B cell (primary cell): ENCODE results near the gene TIGD6. TPM values are rescaled to one million over a fixed set of nuclear protein-coding genes. Genes with fewer than 3 reads are reported as not detected.

Experiments
- ATAC-seq: fragments of 200-7000 bp; cut with Tn5 transposase; one replicate; pipeline ENCODE4 v1.10.0; 2021; ENCODE audit warnings: low read depth, mild to moderate bottlenecking, moderate number of reproducible peaks, moderate library complexity
- CTCF ChIA-PET: fragments of 350-600 bp; sonication (Branson Sonifier 250); formaldehyde crosslinking; loops from one replicate; lab custom pipeline; 2021; ENCODE audit warnings: antibody characterized with exemption, inconsistent platforms; lab: Charles Lee
- POLR2A ChIA-PET: fragments of 350-600 bp; sonication (Branson Sonifier 250); formaldehyde crosslinking; loops from one replicate; lab custom pipeline; 2021; ENCODE audit warnings: antibody characterized with exemption; lab: Charles Lee
- DNase-seq: peaks from one replicate; pipeline ENCODE4 v3.0.0; 2013
- H2AFZ ChIP-seq: 2 replicates; pipeline ENCODE4 v1.6.1; 2012; ENCODE audit warnings: mild to moderate bottlenecking, low read depth, low read length; ENCODE audit not compliant: insufficient read depth, poor library complexity, severe bottlenecking
- H3K27ac ChIP-seq, 2 donors: 1 replicate in 1 of 2; 2 replicates in 1 of 2; pipeline ENCODE4 v1.5.1; 2012 to 2013; ENCODE audit warnings: low read length in 2 of 2, mild to moderate bottlenecking in 2 of 2, moderate library complexity in 1 of 2
- H3K27me3 ChIP-seq, 4 experiments: fragments of 200-600 bp in 1 of 4; sonication (generic) in 1 of 4; replicated peaks in 1 of 4; 1 replicate in 2 of 4; 2 replicates in 2 of 4; pipeline versions ENCODE4 v1.6.1 to v1.7.0; 2013 to 2016; ENCODE audit warnings: low read length in 3 of 4, mild to moderate bottlenecking in 2 of 4, mixed read lengths in 1 of 4, moderate library complexity in 1 of 4; ENCODE audit not compliant: insufficient read depth in 4 of 4, control insufficient read depth in 3 of 4; ENCODE audit errors: control extremely low read depth in 1 of 4
- H3K36me3 ChIP-seq, 2 experiments: replicated peaks in 1 of 2; 1 replicate in 1 of 2; 2 replicates in 1 of 2; pipeline versions ENCODE4 v1.6.1 to v1.7.1; 2013; ENCODE audit warnings: low read length in 1 of 2; ENCODE audit not compliant: insufficient read depth in 2 of 2, control insufficient read depth in 1 of 2; ENCODE audit errors: control extremely low read depth in 1 of 2, extremely low read depth in 1 of 2
- H3K4me1 ChIP-seq, 2 donors: fragments of 200-600 bp in 1 of 2; sonication (generic) in 1 of 2; 1 replicate in 1 of 2; 2 replicates in 1 of 2; pipeline versions ENCODE4 v1.5.1 to v1.6.1; 2013 to 2017; ENCODE audit warnings: low read length in 2 of 2; ENCODE audit not compliant: control insufficient read depth in 2 of 2, insufficient read depth in 2 of 2
- H3K4me2 ChIP-seq: replicated peaks from 2 replicates; pipeline ENCODE3; 2012; ENCODE audit warnings: mild to moderate bottlenecking, low read depth, low read length; ENCODE audit not compliant: poor library complexity, severe bottlenecking
- H3K4me3 ChIP-seq, 5 experiments: fragments of 200-600 bp in 1 of 5; sonication (generic) in 1 of 5; 1 replicate in 3 of 5; 2 replicates in 2 of 5; pipeline versions ENCODE4 v1.5.1 to v1.7.0; 2011 to 2016; ENCODE audit warnings: low read length in 4 of 5, mild to moderate bottlenecking in 4 of 5, low read depth in 2 of 5, control low read depth in 1 of 5, moderate library complexity in 1 of 5; ENCODE audit not compliant: insufficient read depth in 1 of 5; ENCODE audit errors: control extremely low read depth in 1 of 5, extremely low read depth in 1 of 5
- H3K79me2 ChIP-seq: fragments of 200-600 bp; sonication (generic); one replicate; pipeline ENCODE4 v1.6.0; 2016; ENCODE audit warnings: low read length; ENCODE audit not compliant: control insufficient read depth, insufficient read depth
- H3K9ac ChIP-seq: fragments of 200-600 bp; sonication (generic); 2 replicates; pipeline ENCODE4 v1.6.1; 2017; ENCODE audit warnings: mild to moderate bottlenecking, low read length, moderate library complexity
- H3K9me3 ChIP-seq, 3 donors: one replicate each; pipeline versions ENCODE4 v1.6.1 to v1.7.1; 2013; ENCODE audit warnings: low read length in 2 of 3; ENCODE audit not compliant: control insufficient read depth in 2 of 3, insufficient read depth in 1 of 3; ENCODE audit errors: control extremely low read depth in 1 of 3
- H4K20me1 ChIP-seq: 2 replicates; pipeline ENCODE4 v1.6.0; 2012; ENCODE audit warnings: mild to moderate bottlenecking, low read length; ENCODE audit not compliant: insufficient read depth, control insufficient read depth, poor library complexity, severe bottlenecking
- H3K27ac Mint-ChIP-seq: one replicate; pipeline ENCODE4 v1.8.0; 2021; ENCODE audit warnings: mixed read lengths
- H3K27me3 Mint-ChIP-seq: one replicate; pipeline ENCODE4 v1.8.0; 2021; ENCODE audit warnings: mixed read lengths
- H3K4me1 Mint-ChIP-seq: one replicate; pipeline ENCODE4 v1.8.0; 2021; ENCODE audit warnings: mixed read lengths
- H3K4me3 Mint-ChIP-seq: one replicate; pipeline ENCODE4 v1.8.0; 2021; ENCODE audit warnings: mixed read lengths
- H3K9me3 Mint-ChIP-seq: one replicate; pipeline ENCODE4 v1.8.0; 2022; ENCODE audit warnings: mixed read lengths; ENCODE audit not compliant: insufficient read depth
- EZH2 ChIP-seq: IDR thresholded peaks from 2 replicates; pipeline ENCODE4 v1.6.1; 2012; ENCODE audit warnings: borderline replicate concordance, low read depth, mild to moderate bottlenecking, moderate library complexity, low read length; ENCODE audit not compliant: insufficient read depth, poor library complexity, severe bottlenecking
- WGBS: methylation state at CpG from one replicate; pipeline ENCODE4 v1.1.5; 2013; ENCODE audit warnings: missing lambda C conversion rate; ENCODE audit not compliant: insufficient coverage; 5-methylcytosine and 5-hydroxymethylcytosine counted together
- intact Hi-C: fragments of 100-400 bp; cut with micrococcal nuclease; formaldehyde crosslinking; loops from one replicate; pipeline ENCODE4 v1.10.0; 2022
- polyA plus RNA-seq: library from polyadenylated mRNA; depleted of rRNA; stranded (reverse); fragments of >200 nt; gene quantifications from 2 replicates; pipeline ENCODE4 v1.2.3, GENCODE V29; 2012
- total RNA-seq, 2 donors: library from RNA; stranded (reverse); fragments of 120-200 nt in 1 of 2; gene quantifications; 1 replicate in 1 of 2; 2 replicates in 1 of 2; pipeline versions ENCODE4 v1.2.3 to v1.2.4, GENCODE V29; 2013 to 2022
- TF ChIP-seq, protein P1 (sequence below): fragments of 200-600 bp; IDR thresholded peaks from one replicate; pipeline ENCODE4 v1.8.0; 2022; ENCODE audit warnings: antibody characterized with exemption, mild to moderate bottlenecking

TIGD6 gene
- total and polyA plus RNA-seq, 2 donors (not counting 1 experiment from before 2014, with no cell fraction given), result 2.1 to 5.4 TPM

DNA sequence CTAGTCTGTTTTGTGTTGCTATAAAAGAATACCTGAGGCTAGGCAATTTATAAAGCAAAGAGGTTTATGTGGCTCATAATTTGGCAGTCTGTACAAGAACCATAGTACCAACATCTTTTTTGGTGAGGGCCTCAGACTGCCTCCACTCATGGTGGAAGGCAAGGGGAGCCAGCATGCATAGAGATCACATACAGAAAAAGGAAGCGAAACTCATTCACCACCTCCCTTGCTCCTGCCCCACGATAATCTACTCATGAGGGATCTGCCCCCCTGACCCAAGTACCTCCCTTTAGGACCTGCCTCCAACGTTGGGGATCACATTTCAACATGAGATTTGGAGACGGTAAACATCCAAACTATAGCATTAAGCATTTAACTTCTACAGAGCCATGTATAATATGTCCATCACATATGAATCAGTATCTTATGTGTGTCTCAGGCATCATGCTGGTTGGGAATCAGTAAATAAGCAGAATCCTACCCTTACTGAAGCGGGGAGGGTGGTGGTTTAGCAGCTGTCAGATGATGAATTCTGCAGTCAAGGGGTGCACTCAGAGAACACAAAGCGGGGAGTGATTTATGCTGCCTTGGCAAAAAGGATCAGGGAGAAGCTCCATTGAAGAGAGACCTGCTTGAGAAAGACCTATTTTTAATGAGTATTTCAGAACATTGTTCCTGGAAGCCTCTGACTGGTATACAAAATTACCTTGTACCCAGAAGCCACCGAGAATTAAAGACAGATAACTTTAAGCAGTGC lies 34.9 kb upstream of the TIGD6 start:
- Histone ChIP-seq H3K36me3 (peaks cover 44 to 86% of the 10 kb centered on the region in 2 experiments), H3K4me1 (peaks cover 2 to 6% of the 10 kb centered on the region in 2 donors), H3K9me3 (no peaks in the 10 kb centered on the region), H3K9ac (no peak overlapping the region), H3K27me3 (no peaks in the 10 kb centered on the region), H3K4me2 (no peak overlapping the region), H3K79me2 (no peaks in the 10 kb centered on the region), H3K27ac (no peak overlapping the region), H2AFZ (no peak overlapping the region), H4K20me1 (no peaks in the 10 kb centered on the region), H3K4me3 (no peak overlapping the region)
- peaks cover 13% of the 10 kb centered on the region for H3K4me1 Mint-ChIP-seq
- no peak overlapping the region for H3K27ac Mint-ChIP-seq
- peak; percentile 45 for DNase-seq
- intact Hi-C loops, result loop anchor here (10.0 kb wide), 1 partner anchor 179 kb away; no protein-coding TSS in a partner anchor
- TF ChIP-seq, protein P1, sequence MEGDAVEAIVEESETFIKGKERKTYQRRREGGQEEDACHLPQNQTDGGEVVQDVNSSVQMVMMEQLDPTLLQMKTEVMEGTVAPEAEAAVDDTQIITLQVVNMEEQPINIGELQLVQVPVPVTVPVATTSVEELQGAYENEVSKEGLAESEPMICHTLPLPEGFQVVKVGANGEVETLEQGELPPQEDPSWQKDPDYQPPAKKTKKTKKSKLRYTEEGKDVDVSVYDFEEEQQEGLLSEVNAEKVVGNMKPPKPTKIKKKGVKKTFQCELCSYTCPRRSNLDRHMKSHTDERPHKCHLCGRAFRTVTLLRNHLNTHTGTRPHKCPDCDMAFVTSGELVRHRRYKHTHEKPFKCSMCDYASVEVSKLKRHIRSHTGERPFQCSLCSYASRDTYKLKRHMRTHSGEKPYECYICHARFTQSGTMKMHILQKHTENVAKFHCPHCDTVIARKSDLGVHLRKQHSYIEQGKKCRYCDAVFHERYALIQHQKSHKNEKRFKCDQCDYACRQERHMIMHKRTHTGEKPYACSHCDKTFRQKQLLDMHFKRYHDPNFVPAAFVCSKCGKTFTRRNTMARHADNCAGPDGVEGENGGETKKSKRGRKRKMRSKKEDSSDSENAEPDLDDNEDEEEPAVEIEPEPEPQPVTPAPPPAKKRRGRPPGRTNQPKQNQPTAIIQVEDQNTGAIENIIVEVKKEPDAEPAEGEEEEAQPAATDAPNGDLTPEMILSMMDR, result no peak
- no peak for TF ChIP-seq EZH2
- CTCF ChIA-PET, result interaction anchor here (1.3 kb wide), 1 partner anchor 10 kb away, joined by 4 read pairs; no protein-coding TSS in a partner anchor
- POLR2A ChIA-PET, result no interaction called here
- no peaks in the 10 kb centered on the region for H3K9me3 Mint-ChIP-seq
- no peak overlapping the region for H3K4me3 Mint-ChIP-seq
- WGBS, result 55% methylated on average over 5 of the region's 7 CpGs
- no peaks in the 10 kb centered on the region for H3K27me3 Mint-ChIP-seq
- peak; percentile 84 for ATAC-seq

GRCh38 chr5:150034662-150035061 lies 34.2 kb upstream of the TIGD6 start:
- Histone ChIP-seq H3K79me2 (no peaks in the 10 kb centered on the region), H3K4me3 (no peak overlapping the region), H2AFZ (no peak overlapping the region), H3K27ac (no peak overlapping the region), H3K9ac (no peak overlapping the region), H3K36me3 (peaks cover 40 to 88% of the 10 kb centered on the region in 2 experiments), H3K4me1 (peaks cover 2 to 6% of the 10 kb centered on the region in 2 donors), H3K27me3 (no peaks in the 10 kb centered on the region), H3K9me3 (no peaks in the 10 kb centered on the region), H3K4me2 (no peak overlapping the region), H4K20me1 (no peaks in the 10 kb centered on the region)
- Mint-ChIP-seq H3K4me1 (peaks cover 13% of the 10 kb centered on the region), H3K27ac (no peak overlapping the region), H3K9me3 (no peaks in the 10 kb centered on the region), H3K4me3 (no peak overlapping the region), H3K27me3 (no peaks in the 10 kb centered on the region)
- POLR2A ChIA-PET, result interaction anchor here (0.5 kb wide), 1 partner anchor 12 kb away, joined by 4 read pairs; no protein-coding TSS in a partner anchor
- TF ChIP-seq EZH2, result no peak
- TF ChIP-seq, protein P1, result no peak
- DNase-seq, result no peak
- CTCF ChIA-PET, result interaction anchor here (1.3 to 1.4 kb wide), 2 partner anchors 9 to 89 kb away, joined by 3 to 4 read pairs; no protein-coding TSS in a partner anchor
- ATAC-seq, result no peak
- intact Hi-C loops, result loop anchor here (10.0 kb wide), 1 partner anchor 180 kb away; no protein-coding TSS in a partner anchor
- 100% methylated on average over 2 of the region's 4 CpGs for WGBS
